HG03457 (cell line): ENCODE data around the gene MYOCD.
"Not testable (repeated sequence)": the region's sequence is repeated elsewhere in the genome, so short reads cannot be mapped to it uniquely, and the experiment has no call there.

Experiments used
- ATAC-seq: cut with Tn5 transposase; IDR thresholded peaks from one replicate; pipeline ENCODE4 v1.9.1; 2021; ENCODE audit warnings: moderate number of reproducible peaks; ENCODE audit not compliant: unreplicated experiment

MYOCD gene, protein sequence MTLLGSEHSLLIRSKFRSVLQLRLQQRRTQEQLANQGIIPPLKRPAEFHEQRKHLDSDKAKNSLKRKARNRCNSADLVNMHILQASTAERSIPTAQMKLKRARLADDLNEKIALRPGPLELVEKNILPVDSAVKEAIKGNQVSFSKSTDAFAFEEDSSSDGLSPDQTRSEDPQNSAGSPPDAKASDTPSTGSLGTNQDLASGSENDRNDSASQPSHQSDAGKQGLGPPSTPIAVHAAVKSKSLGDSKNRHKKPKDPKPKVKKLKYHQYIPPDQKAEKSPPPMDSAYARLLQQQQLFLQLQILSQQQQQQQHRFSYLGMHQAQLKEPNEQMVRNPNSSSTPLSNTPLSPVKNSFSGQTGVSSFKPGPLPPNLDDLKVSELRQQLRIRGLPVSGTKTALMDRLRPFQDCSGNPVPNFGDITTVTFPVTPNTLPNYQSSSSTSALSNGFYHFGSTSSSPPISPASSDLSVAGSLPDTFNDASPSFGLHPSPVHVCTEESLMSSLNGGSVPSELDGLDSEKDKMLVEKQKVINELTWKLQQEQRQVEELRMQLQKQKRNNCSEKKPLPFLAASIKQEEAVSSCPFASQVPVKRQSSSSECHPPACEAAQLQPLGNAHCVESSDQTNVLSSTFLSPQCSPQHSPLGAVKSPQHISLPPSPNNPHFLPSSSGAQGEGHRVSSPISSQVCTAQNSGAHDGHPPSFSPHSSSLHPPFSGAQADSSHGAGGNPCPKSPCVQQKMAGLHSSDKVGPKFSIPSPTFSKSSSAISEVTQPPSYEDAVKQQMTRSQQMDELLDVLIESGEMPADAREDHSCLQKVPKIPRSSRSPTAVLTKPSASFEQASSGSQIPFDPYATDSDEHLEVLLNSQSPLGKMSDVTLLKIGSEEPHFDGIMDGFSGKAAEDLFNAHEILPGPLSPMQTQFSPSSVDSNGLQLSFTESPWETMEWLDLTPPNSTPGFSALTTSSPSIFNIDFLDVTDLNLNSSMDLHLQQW

DNA sequence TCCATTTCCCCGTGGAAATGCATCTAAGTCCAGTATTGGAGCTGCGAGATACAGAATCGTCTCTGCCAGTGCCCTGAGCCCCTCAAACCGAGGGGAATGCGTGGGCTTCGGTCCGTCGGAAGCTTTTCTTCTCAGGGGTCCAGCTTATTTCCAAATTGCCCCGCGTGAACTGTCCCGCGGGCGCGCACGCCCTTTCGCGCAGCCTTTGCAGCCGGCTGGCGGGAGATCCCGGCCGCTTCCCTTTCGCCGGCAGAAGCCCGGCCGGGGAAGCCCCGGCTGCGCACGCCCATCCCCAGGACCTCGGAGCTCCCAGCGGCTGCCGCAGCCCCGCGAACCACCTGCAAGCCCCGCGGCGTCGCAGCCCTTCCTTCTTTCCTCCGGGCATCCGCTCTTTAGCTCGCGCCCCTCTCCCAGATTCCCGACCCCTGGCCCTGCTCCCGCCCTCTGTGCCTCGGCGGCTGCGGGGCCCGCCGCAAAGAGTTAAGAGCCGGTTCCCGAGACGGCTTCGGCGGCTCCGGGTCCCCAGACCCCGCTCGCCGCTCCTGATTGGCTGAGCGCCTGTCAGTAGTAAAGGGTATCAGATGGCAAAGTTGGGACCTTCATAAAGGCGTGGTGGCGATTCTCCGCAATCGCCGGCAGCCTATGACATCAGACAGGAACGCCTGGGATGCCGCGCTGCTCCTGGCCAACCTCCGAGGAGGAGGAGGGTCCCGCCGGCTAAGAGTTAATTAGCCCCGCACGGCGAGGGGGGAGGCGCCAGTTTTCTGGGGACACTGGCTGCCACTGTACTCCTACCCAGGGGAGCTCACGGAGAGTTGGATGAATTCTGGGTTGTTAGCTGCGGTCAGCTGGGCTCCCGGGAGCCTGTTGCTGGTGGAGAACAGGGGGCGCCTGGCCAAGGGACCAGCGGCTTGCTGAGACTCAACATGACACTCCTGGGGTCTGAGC, at the start of gene MYOCD:
Gene MYOCD, plus strand, starts transcription at position 628 of the 948 bp plus-strand sequence. Its CDS starts 299 bp downstream, at position 927.
- no peak for ATAC-seq

- no peak for ATAC-seq
Observed at GRCh38 chr17:12616161-12616560, 49.5 kb upstream of the MYOCD start.

- no peak for ATAC-seq
Observed at GRCh38 chr17:12618557-12618956, 47.1 kb upstream of the MYOCD start.

DNA sequence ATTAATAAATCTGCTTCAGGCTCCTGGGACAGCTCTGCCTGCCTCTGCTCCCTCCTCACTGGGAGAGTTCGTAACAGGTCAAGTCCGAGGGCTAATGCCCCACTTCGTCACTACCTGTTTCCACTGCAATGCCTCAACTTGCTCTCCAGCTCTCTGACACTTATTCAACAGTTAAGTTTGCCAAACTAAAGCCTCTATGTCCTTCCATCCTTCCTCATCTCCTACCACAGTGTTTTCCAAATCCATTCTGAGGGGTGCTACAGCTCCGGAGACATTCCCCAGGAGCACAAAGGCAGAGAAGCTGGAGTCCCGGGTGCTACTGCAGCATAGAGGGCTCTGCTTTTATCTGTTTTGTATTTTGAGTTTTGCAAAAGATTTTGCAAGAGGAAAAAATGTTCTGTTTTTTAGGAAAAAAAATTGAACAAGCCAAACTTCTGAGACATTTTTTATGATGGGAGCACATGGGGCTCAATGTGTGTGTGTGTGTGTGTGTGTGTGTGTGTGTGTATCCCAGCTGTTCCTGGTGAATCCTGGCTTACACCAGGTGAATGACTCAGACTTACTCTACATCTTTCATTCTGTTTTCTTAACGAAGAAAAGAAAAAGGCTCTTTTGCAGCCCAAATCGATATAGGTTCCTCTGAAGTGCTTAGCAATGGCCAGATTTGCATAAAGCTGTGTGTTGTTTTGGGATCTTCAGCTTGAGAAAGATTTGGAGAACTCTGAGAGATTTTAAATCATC, 46.1 kb upstream of the MYOCD start:
- no peak for ATAC-seq

- ATAC-seq, result no peak
Observed at GRCh38 chr17:12620200-12620720, 45.4 kb upstream of the MYOCD start.

DNA sequence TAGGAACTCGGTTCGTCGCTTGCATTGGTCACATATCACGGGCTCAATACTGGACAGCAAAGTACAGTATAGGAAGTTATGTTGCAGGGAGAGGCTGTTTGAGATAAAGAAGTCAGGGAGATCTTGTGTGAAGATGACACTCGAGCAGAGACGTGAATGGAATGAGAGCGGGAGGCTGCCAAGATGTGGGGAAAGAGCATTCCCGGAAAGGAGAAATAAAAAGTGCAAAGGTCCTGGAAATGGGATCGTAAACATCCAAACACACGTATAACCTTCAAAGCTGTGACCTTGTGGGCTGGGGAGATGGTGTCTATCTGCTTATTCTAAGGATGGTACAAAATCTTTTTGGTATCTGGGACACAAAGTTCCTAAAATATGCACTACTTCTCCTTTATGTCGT, 43.0 kb upstream of the MYOCD start:
- ATAC-seq, result no peak

GRCh38 chr17:12623220-12623848, 42.4 kb upstream of the MYOCD start:
- no peak for ATAC-seq

DNA sequence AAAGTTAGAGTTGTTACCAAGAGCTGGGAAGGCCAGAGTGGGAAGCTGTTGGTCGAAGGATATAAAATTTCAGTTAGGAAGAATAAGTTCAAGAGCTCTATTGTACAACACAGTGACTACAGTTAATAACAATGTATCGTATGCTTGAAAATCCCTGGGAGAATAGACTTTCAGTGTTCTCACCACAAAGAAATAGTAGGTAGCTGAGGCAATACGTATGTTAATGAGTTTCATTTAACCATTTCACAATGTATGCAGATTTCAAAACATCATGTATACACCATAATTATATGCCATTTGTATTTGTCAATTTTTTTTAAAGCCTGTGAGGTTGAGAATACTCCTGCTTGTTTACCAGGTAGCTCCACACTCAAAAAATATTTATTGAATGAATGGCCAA, 41.5 kb upstream of the MYOCD start:
- no peak for ATAC-seq

GRCh38 chr17:12625092-12625491, 40.6 kb upstream of the MYOCD start:
- no peak for ATAC-seq

DNA sequence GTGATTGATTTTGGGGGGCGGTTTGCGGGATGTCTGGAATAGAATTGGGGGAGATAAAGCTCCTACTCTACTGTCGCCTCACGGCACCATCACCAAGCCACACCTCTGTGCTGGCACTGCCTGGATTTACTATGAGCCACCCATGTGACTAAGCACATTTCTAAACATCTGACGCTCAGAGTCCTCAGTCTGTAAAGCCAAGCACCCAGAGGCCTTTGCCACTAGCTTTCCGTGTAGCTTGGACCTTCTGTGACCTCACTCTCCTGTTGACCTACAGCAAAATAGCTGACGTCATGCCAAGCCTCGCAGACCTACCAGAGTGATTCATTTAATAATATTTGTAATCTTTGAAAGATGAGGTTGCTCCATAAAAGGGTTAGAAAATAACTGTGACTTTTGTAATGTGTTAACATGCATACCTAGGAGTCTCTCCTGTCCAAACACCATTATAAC, 38.5 kb upstream of the MYOCD start:
- no peak for ATAC-seq

DNA sequence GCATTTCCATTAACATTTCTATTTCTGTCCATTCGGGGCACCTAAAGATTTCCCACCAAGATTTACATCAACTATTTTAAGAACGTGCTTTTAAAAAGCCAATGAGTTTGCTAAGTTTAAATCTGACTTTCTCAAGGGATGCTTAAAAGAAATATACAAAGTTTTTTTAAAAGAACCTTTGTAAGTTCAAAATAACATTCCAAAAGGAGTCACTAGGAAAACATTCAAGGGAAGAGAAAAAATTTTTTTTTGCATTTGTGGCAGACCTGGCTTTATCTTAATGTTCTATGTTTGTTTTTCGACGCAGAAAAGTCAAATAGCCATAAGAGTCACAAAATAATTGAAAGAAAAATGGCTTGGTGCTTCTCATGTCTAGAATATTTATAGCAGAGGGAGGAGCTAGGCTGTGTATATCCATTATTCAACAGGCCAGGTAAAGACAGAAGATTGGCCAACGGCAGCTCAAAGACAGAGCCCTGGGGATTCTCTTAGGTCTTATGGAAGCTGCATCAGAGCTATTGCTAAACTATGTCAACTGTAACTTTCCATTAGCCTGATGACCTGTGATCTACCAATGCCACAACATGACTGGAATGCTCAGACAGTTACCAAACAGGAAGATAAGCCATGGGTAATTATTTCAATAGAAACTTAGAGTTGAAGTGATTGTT, 37.8 kb upstream of the MYOCD start:
- no peak for ATAC-seq

GRCh38 chr17:12631076-12631475, 34.6 kb upstream of the MYOCD start:
- no peak for ATAC-seq

GRCh38 chr17:12632785-12633184, 32.9 kb upstream of the MYOCD start:
- ATAC-seq, result no peak

DNA sequence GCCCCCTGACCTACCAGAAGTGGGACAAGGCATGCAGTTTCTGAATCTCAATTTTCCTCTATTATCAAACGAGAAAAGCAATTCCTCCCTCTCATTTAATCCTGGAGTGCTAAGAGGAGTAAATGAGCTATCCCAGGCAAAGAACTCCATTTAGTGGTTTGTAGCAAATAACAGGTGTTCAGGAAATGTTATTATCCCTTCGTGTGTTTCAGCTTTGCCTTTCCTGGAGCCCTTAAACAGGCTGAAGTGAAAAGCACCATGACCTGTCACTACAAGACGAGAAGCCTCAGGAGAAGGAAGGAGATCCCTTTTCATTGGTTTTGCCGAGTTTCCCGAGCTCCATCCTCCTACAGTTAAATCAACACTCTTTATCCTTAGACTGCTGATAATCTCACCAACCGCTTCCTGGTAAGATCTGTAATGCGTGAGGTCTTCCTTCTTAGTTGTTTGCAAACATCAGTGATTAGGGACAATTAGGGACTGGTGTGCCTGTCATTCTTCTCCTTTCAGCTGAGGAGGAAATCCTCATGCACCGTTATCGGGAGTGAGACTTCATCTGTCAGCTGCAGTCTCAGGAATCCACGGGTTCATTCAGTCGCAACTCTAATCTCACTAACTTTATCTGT, 30.8 kb upstream of the MYOCD start:
- no peak for ATAC-seq

DNA sequence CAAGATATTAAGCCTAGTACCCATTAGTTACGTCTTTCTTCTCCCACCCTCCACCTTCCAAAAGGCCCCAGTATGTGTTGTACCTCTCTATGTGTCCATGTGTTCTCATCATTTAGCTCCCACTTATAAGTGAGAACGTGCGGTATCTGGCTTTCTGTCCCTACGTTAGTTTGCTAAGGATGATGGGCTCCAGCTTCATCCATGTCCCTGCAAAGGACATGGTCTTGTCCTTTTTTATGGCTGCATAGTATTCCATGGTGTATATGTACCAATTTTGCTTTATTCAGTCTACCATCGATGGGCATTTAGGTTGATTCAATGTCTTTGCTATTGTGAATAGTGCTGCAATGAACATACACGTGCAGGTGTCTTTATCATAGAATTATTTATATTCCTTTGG, 29.7 kb upstream of the MYOCD start:
- not testable (repeated sequence) for ATAC-seq

GRCh38 chr17:12637015-12637414, 28.7 kb upstream of the MYOCD start:
- ATAC-seq, result no peak

DNA sequence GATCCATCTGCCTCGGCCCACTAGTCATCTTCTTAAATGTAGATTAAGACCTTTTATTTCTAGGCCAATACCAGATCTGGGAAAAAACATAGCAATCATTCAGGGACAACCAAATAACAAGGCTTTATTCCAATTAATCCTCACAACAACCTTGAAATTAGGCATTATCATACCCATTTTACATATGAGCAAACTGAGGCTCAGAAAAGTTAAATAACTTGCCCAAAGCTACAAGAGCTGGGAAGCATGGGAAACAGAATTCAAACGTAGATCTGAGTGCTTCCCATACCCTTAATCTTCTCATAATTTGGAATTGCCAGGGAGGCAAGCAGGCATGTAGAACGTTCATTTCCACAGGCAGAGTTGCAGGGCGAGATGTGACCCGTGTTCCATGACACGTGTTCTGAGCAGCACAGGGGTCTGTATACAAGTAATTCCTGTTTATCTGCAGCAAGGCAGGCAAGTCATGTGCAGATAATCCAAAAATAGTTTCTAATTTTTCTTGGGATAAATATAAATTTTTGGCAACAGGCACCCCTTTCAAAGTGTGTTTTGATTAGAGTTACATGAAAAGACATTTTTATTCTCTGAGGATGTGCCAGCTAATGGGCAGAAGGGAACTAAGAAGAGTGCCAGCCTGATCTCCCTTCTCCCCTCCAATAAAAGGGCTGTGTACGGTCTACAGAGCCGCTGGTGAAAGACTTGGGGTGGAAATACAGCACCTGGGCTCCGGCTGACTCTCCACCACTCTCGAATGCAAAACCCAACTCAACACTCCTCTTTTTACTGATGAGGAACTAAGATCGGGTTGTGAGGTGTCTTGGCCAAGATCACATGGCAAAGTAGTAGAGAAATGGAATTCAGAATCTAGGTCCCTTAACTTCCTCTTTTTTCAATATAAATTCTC, 27.7 kb upstream of the MYOCD start:
- ATAC-seq, result no peak
